H1 (cell line): ENCODE results near the gene MEF2A. TPM values are rescaled to one million over a fixed set of nuclear protein-coding genes. Genes with fewer than 3 reads are reported as not detected.

ENCODE experiments used
- BRCA1 ChIP-seq: IDR thresholded peaks from 2 replicates; pipeline ENCODE4 v1.6.1; 2012; ENCODE audit warnings: low read depth, low read length, improper control_type of control experiment
- CBX8 ChIP-seq: fragments of 300-800, 300-1000 bp; sonication (generic); IDR thresholded peaks from 2 replicates; pipeline ENCODE4 v1.7.1; 2016; ENCODE audit warnings: low read depth, low read length, borderline replicate concordance
- CHD1 ChIP-seq: IDR thresholded peaks from 2 replicates; pipeline ENCODE4 v1.6.1; 2012; ENCODE audit warnings: low read depth, low read length, improper control_type of control experiment
- CHD2 ChIP-seq: IDR thresholded peaks from 2 replicates; pipeline ENCODE4 v1.6.1; 2012; ENCODE audit warnings: low read length, improper control_type of control experiment
- CHD7 ChIP-seq: fragments of 300-600 bp; sonication (generic); IDR thresholded peaks from 2 replicates; pipeline ENCODE4 v1.7.1; 2012; ENCODE audit warnings: low read length, moderate library complexity, mild to moderate bottlenecking, inconsistent platforms; ENCODE audit not compliant: insufficient replicate concordance
- EGR1 ChIP-seq: IDR thresholded peaks from 2 replicates; pipeline ENCODE4 v1.6.1; 2011; ENCODE audit warnings: low read depth, low read length, borderline replicate concordance
- HDAC6 ChIP-seq: IDR thresholded peaks from one replicate; pipeline ENCODE4 v1.7.1; 2012; ENCODE audit warnings: low read depth, mild to moderate bottlenecking, inconsistent platforms, low read length, moderate library complexity
- MAX ChIP-seq: IDR thresholded peaks from 2 replicates; pipeline ENCODE4 v1.6.1; 2012; ENCODE audit warnings: inconsistent platforms
- SAP30 ChIP-seq: fragments of 300-600 bp; sonication (generic); IDR thresholded peaks from 2 replicates; pipeline ENCODE4 v1.7.1; 2012; ENCODE audit warnings: low read length, moderate library complexity, mild to moderate bottlenecking, inconsistent platforms; ENCODE audit not compliant: insufficient read depth, insufficient replicate concordance
- SUZ12 ChIP-seq: fragments of 200-600 bp; sonication (generic); IDR thresholded peaks from 2 replicates; pipeline ENCODE4 v1.6.1; 2012; ENCODE audit warnings: mild to moderate bottlenecking, inconsistent platforms, low read length, moderate library complexity, mixed read lengths
- TAF7 ChIP-seq: optimal IDR thresholded peaks from 2 replicates; pipeline ENCODE3; 2011; ENCODE audit warnings: low read depth, mild to moderate bottlenecking, inconsistent platforms, low read length, moderate library complexity, borderline replicate concordance
- TCF12 ChIP-seq: IDR thresholded peaks from 2 replicates; pipeline ENCODE4 v1.6.1; 2011; ENCODE audit warnings: low read depth, mild to moderate bottlenecking, low read length
- YY1 ChIP-seq: IDR thresholded peaks from 2 replicates; pipeline ENCODE4 v1.6.1; 2011; ENCODE audit warnings: low read depth, mild to moderate bottlenecking, low read length
- polyA plus RNA-seq, 7 experiments: library from polyadenylated mRNA; depleted of rRNA in 3 of 7; stranded (reverse) in 5 of 7; unstranded in 2 of 7; fragments of >200 nt in 5 of 7; fragments of 200-250 nt in 2 of 7; gene quantifications; 1 replicate in 5 of 7; 2 replicates in 1 of 7; 4 replicates in 1 of 7; pipeline versions ENCODE4 v1.2.1 to v1.2.3, GENCODE V29; 2011 to 2013; ENCODE audit warnings: missing spikeins in 2 of 7, mixed read lengths in 2 of 7
- total RNA-seq: library from RNA; stranded (reverse); fragmentation: NEBNext Ultra II Directional; extraction: Animal tissue kit (Norgen Biotek cat#: 25700); gene quantifications from 2 replicates; pipeline ENCODE4 v1.2.1, GENCODE V29; 2021

MEF2A gene
- total and polyA plus RNA-seq, 2 of the 8 experiments (the other 6 are each of a cell fraction or from before 2014, with no cell fraction given) = 15.6 to 22.5 TPM

GRCh38 chr15:99606646-99607045 is 40.9 kb downstream of the MEF2A start (continued):
- TF ChIP-seq CHD7 (no peak), SUZ12 (no peak), BRCA1 (no peak), SAP30 (no peak), TAF7 (no peak), HDAC6 (no peak), MAX (no peak), TCF12 (no peak), CHD1 (no peak), EGR1 (no peak), CHD2 (no peak), CBX8 (no peak), YY1 (no peak)
